Measurements from ENCODE around the gene IL25. TPM values are rescaled to one million over a fixed set of nuclear protein-coding genes. Genes with fewer than 3 reads are reported as not detected.

IL25 gene
- total RNA-seq, 2 donors from 2014 or later, result not detected

- Mint-ChIP-seq H3K36me3 (ENCODE audit: insufficient read depth in 2 of 2) (no peaks in the 10 kb centered on the region), H3K4me3 (no peak overlapping the region), H3K9me3 (peaks cover 0 to 3% of the 10 kb centered on the region in 2 donors), H3K27ac (no peak overlapping the region), H3K4me1 (ENCODE audit: low read depth) (no peaks in the 10 kb centered on the region), H3K27me3 (ENCODE audit: low read depth) (peaks cover 11% of the 10 kb centered on the region)
- no peak for ATAC-seq (replicated peaks in 1 of 2)
- no peak for DNase-seq
Measured at GRCh38 chr14:23346693-23347405, 25.8 kb upstream of the IL25 start.

GRCh38 chr14:23347406-23348296, 25.0 kb upstream of the IL25 start:
- peaks cover 11% of the 10 kb centered on the region for H3K27me3 Mint-ChIP-seq (ENCODE audit: low read depth)
- H3K4me3 Mint-ChIP-seq, result no peak overlapping the region
- no peaks in the 10 kb centered on the region for H3K4me1 Mint-ChIP-seq (ENCODE audit: low read depth)
- ATAC-seq (replicated peaks in 1 of 2) (no peak), DNase-seq (no peak)
- no peak overlapping the region for H3K27ac Mint-ChIP-seq
- H3K36me3 Mint-ChIP-seq (ENCODE audit: insufficient read depth in 2 of 2), result no peaks in the 10 kb centered on the region
- H3K9me3 Mint-ChIP-seq, result peaks cover 0 to 3% of the 10 kb centered on the region in 2 donors

- H3K4me3 Mint-ChIP-seq, result no peak overlapping the region
- peaks cover 17% of the 10 kb centered on the region for H3K27me3 Mint-ChIP-seq (ENCODE audit: low read depth)
- H3K4me1 Mint-ChIP-seq (ENCODE audit: low read depth), result peaks cover 6% of the 10 kb centered on the region
- ATAC-seq (replicated peaks in 1 of 2), result no peak
- H3K9me3 Mint-ChIP-seq, result peaks cover 0 to 3% of the 10 kb centered on the region in 2 donors
- H3K27ac Mint-ChIP-seq, result no peak overlapping the region
- no peaks in the 10 kb centered on the region for H3K36me3 Mint-ChIP-seq (ENCODE audit: insufficient read depth in 2 of 2)
- no peak for DNase-seq
Measured at GRCh38 chr14:23348297-23348655, 24.3 kb upstream of the IL25 start.

GRCh38 chr14:23349156-23349845, 23.3 kb upstream of the IL25 start:
- no peak overlapping the region for H3K4me3 Mint-ChIP-seq
- H3K4me1 Mint-ChIP-seq (ENCODE audit: low read depth), result peaks cover 8% of the 10 kb centered on the region
- DNase-seq, result no peak
- peaks cover 28% of the 10 kb centered on the region for H3K27me3 Mint-ChIP-seq (ENCODE audit: low read depth)
- no peak for ATAC-seq (replicated peaks in 1 of 2)
- H3K9me3 Mint-ChIP-seq, result peaks cover 0 to 3% of the 10 kb centered on the region in 2 donors
- no peaks in the 10 kb centered on the region for H3K36me3 Mint-ChIP-seq (ENCODE audit: insufficient read depth in 2 of 2)
- H3K27ac Mint-ChIP-seq, result no peak overlapping the region

GRCh38 chr14:23351681-23352505, 20.7 kb upstream of the IL25 start:
- no peaks in the 10 kb centered on the region for H3K36me3 Mint-ChIP-seq (ENCODE audit: insufficient read depth in 2 of 2)
- ATAC-seq (replicated peaks in 1 of 2) (peak; percentile 45 to 54), DNase-seq (peak in 1 of 2 donors; percentile 25)
- H3K9me3 Mint-ChIP-seq, result peaks cover 0 to 3% of the 10 kb centered on the region in 2 donors
- no peak overlapping the region for H3K27ac Mint-ChIP-seq
- H3K4me1 Mint-ChIP-seq (ENCODE audit: low read depth), result peaks cover 8% of the 10 kb centered on the region
- H3K27me3 Mint-ChIP-seq (ENCODE audit: low read depth), result peaks cover 28% of the 10 kb centered on the region
- H3K4me3 Mint-ChIP-seq, result peak overlapping the region; percentile 79 to 81

GRCh38 chr14:23352506-23353432, 19.8 kb upstream of the IL25 start, which contains the start of gene SLC22A17:
Gene SLC22A17, minus strand, starts transcription at chr14:23352887.
- Mint-ChIP-seq H3K4me1 (ENCODE audit: low read depth) (peaks cover 8% of the 10 kb centered on the region), H3K36me3 (ENCODE audit: insufficient read depth in 2 of 2) (no peaks in the 10 kb centered on the region), H3K9me3 (peaks cover 0 to 3% of the 10 kb centered on the region in 2 donors), H3K4me3 (peak within 1 kb of the TSS; percentile 79 to 81), H3K27ac (no peak within 1 kb of the TSS), H3K27me3 (ENCODE audit: low read depth) (peaks cover 28% of the 10 kb centered on the region)
- DNase-seq, result peak; percentile 69 to 71
- ATAC-seq (replicated peaks in 1 of 2), result peak; percentile 94

- peak overlapping the region; percentile 79 to 81 for H3K4me3 Mint-ChIP-seq
- no peak for ATAC-seq (replicated peaks in 1 of 2)
- no peak overlapping the region for H3K27ac Mint-ChIP-seq
- no peaks in the 10 kb centered on the region for H3K36me3 Mint-ChIP-seq (ENCODE audit: insufficient read depth in 2 of 2)
- DNase-seq, result no peak
- peaks cover 28% of the 10 kb centered on the region for H3K27me3 Mint-ChIP-seq (ENCODE audit: low read depth)
- H3K9me3 Mint-ChIP-seq, result peaks cover 0 to 3% of the 10 kb centered on the region in 2 donors
- H3K4me1 Mint-ChIP-seq (ENCODE audit: low read depth), result peaks cover 8% of the 10 kb centered on the region
Measured at GRCh38 chr14:23353433-23353780, 19.2 kb upstream of the IL25 start.

GRCh38 chr14:23354990-23355389, 17.6 kb upstream of the IL25 start:
- Mint-ChIP-seq H3K27ac (no peak overlapping the region), H3K4me1 (ENCODE audit: low read depth) (peaks cover 8% of the 10 kb centered on the region), H3K36me3 (ENCODE audit: insufficient read depth in 2 of 2) (no peaks in the 10 kb centered on the region), H3K27me3 (ENCODE audit: low read depth) (peaks cover 28% of the 10 kb centered on the region), H3K4me3 (no peak overlapping the region), H3K9me3 (peaks cover 0 to 3% of the 10 kb centered on the region in 2 donors)
- ATAC-seq (replicated peaks in 1 of 2) (no peak), DNase-seq (no peak)

GRCh38 chr14:23355871-23356435, 16.7 kb upstream of the IL25 start:
- H3K4me3 Mint-ChIP-seq, result no peak overlapping the region
- H3K4me1 Mint-ChIP-seq (ENCODE audit: low read depth), result peaks cover 8% of the 10 kb centered on the region
- ATAC-seq (replicated peaks in 1 of 2), result no peak
- H3K36me3 Mint-ChIP-seq (ENCODE audit: insufficient read depth in 2 of 2), result no peaks in the 10 kb centered on the region
- peaks cover 23% of the 10 kb centered on the region for H3K27me3 Mint-ChIP-seq (ENCODE audit: low read depth)
- no peak for DNase-seq
- no peaks in the 10 kb centered on the region for H3K9me3 Mint-ChIP-seq
- H3K27ac Mint-ChIP-seq, result no peak overlapping the region

- no peak overlapping the region for H3K4me3 Mint-ChIP-seq
- no peak overlapping the region for H3K27ac Mint-ChIP-seq
- peaks cover 8% of the 10 kb centered on the region for H3K4me1 Mint-ChIP-seq (ENCODE audit: low read depth)
- H3K9me3 Mint-ChIP-seq, result no peaks in the 10 kb centered on the region
- no peaks in the 10 kb centered on the region for H3K36me3 Mint-ChIP-seq (ENCODE audit: insufficient read depth in 2 of 2)
- DNase-seq, result no peak
- H3K27me3 Mint-ChIP-seq (ENCODE audit: low read depth), result peaks cover 17% of the 10 kb centered on the region
- no peak for ATAC-seq (replicated peaks in 1 of 2)
Measured at GRCh38 chr14:23356662-23357061, 15.9 kb upstream of the IL25 start.

GRCh38 chr14:23357261-23357660, 15.3 kb upstream of the IL25 start:
- Mint-ChIP-seq H3K4me3 (no peak overlapping the region), H3K9me3 (no peaks in the 10 kb centered on the region), H3K4me1 (ENCODE audit: low read depth) (peaks cover 8% of the 10 kb centered on the region), H3K27me3 (ENCODE audit: low read depth) (peaks cover 17% of the 10 kb centered on the region), H3K27ac (no peak overlapping the region), H3K36me3 (ENCODE audit: insufficient read depth in 2 of 2) (no peaks in the 10 kb centered on the region)
- ATAC-seq (replicated peaks in 1 of 2) (no peak), DNase-seq (no peak)
